Central memory CD4-positive, alpha-beta T cell (primary cell): ENCODE results near the gene LRP1.

Experiments used
- DNase-seq: peaks from one replicate; pipeline ENCODE4 v3.0.0; 2022

The LRP1 gene

GRCh38 chr12:57138526-57139272 lies 10.4 kb downstream of the LRP1 start:
- DNase-seq = no peak

- no peak for DNase-seq
Observed at GRCh38 chr12:57139796-57140649, 11.7 kb downstream of the LRP1 start.

DNA sequence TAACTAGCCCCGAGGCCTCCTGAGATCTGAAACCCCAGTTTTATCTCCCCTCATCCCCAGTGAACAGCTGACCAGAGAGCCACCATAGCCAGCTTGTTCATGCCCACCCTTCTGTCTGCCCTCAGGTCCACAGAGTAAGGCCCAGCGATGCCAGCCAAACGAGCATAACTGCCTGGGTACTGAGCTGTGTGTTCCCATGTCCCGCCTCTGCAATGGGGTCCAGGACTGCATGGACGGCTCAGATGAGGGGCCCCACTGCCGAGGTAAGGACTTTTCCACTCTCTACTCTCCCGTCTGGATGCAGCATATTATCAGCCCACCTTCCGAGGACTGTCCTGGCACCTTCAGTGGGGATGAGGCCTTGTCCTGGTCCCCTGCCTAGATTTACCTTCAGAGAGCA lies 13.0 kb downstream of the LRP1 start:
- no peak for DNase-seq

- DNase-seq = no peak
Observed at GRCh38 chr12:57142121-57142520, 13.8 kb downstream of the LRP1 start.

GRCh38 chr12:57142727-57143126 lies 14.4 kb downstream of the LRP1 start:
- DNase-seq = no peak

DNA sequence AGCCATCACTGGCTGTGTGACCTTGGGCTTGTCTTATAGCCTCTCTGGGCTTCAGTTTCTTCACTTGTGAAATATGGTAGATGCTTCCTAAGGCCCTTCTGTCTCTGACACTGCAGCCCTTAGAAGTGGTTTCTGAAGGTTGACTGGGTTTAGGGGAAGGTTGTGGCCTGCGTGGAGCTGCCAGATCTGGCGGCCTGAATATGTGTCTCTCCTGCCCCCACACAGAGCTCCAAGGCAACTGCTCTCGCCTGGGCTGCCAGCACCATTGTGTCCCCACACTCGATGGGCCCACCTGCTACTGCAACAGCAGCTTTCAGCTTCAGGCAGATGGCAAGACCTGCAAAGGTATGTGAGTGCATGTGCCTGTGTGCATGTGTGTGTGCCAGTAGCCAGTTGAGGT lies 15.2 kb downstream of the LRP1 start:
- DNase-seq = no peak

DNA sequence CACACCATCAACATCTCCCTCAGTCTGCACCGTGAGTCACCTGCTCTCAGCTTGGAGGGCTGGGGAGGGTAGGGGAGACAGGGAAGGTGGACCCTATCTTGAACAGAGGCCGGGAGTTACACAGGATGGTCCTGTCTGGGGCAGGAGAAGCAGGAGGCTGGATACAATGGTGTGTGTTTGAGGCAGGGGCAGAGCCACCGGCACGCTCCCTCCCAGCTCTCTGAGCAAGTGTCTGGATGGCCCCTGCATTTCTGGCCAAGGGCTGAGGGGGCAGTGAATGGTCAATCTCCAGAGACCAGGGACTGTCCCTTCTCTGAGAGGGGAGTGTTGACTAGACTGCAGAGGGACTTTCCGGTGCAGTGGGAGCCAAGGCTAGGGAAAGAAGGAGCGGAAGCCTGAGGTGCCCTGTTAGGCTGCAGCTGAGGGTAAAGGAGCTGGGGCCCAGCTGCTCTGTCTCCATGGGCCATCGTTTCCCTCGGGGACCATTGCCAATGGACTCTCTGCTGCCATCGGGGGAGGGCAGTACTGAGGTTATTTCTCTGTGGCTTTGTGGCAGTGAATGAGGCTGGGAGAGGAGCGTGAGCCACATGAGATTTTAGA lies 17.3 kb downstream of the LRP1 start:
- no peak for DNase-seq

- DNase-seq = no peak
Observed at GRCh38 chr12:57146092-57146491, 17.8 kb downstream of the LRP1 start.

- no peak for DNase-seq
Observed at GRCh38 chr12:57146961-57147944, 19.0 kb downstream of the LRP1 start, which contains the start of gene LRP1-AS. Gene LRP1-AS (minus strand): TSS chr12:57147619.

GRCh38 chr12:57148469-57149244 lies 20.4 kb downstream of the LRP1 start:
- no peak for DNase-seq

DNA sequence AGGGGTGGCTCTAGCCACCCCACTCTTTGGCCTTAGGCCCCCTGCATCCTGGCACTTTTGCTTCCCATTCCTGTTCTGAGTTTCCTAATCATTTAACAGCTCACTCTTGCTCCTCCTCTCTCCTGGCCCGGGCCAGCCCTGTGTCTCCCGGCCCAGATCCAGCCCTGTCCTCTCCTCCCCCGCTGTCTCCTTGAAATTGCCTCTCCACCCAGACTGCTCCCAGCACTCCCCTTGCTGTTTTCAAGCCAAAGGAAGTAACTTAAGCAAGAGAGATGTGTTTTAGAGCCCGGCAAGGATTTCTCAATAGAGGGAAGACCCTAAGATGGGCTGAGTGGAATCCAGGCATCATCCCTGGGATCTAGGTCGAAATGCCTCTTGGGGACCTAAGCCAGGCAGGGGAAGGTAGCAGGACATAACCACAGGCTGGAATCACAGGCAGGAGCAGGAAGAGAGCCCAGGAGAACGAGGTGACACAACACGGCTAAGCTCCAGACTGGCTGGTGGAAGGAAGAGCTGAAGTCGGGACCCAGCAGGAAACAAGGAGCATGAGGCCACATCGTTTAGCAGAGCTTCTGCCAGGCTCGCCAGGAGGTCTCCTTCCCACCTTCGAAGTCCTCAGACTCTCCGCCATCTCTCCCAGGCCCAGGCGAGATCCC lies 21.1 kb downstream of the LRP1 start:
- DNase-seq = no peak

DNA sequence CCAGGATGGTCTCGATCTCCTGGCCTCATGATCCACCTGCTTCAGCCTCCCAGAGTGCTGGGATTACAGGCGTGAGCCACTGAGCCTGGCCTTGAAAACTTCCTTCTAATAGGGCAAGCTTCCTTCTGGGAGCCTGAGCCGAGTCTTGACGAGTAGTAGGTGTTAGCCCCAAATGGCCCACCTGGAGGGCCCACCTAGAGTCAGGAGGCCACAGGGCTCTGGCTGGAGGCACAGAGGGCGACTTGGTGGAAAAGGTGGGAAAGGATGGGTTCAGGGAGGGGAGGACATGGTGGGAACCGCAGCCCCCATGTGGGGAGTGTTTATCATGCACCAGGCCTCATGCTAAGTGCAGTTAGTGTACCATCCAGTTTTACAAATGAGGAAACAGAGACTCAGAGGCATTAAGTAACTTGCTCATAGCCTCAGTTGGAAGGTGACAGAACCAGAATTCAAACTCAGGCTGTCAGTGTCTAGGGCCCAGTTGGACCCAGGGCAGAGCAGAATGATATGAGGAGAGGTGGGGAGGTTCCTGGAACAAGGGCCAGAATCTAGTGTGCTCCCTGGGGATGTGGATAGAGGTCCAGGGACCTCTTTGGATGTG lies 22.2 kb downstream of the LRP1 start:
- no peak for DNase-seq

DNA sequence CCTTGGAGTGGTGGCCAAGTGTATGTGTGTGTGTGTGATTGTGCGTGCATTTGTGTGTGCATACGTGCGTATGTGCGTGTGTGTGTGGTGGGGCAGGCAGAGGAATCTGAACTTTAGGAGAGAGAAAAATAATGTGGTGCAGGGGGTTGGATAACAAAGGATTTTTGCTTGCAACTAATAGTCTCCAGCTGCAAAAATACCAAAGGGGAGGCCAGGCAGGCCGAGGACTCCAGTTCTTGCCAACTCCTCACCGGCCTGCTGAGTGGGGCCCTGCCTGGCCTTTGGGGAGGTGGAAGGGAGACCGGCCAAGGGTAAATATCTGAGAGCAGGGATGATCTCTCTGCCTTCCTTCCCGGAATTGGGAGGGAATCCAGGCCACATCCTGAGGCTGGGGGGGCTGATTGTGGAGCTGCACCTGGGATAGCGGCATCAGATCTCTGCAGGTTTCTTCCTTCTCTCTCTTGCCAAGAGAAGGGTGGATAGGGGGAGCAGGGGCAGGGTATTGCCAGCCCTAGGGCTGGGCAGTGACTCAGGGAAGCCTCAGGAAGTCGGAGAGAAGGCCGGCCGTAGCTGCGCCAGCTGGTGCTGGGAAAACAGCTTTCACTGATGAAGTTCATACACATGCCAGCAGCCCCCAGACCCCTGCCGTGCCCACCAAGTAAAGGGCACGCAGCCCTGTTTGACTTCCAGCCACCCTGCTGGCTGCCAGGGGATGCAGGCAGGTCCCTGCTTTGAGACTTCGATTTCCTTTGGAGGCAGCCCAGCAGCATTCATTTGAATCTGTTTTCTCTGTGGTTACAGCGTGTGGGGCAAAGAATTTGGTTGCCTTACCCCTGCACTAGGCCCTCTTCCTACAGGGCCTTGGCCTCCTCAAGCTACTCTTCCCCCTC lies 23.7 kb downstream of the LRP1 start:
- no peak for DNase-seq

DNA sequence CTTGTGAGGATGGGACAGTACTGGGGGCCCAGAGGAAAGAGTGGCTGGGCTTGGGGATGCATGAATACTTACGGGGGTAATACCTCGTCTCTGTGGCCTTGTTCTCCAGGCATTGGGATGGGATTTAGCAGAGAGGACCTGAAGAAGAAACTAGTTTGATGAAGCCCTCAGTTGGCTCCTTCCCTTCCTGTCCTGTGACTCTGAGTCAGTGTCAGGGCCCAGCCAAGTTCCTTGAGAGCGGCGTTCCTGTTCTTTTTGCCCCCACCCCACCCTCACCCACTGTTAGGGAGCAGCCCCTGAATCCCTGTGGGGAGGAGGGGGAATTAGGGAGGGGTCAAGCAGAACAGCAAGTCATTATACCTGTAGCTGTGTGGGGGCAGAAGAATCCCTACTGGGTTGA lies 24.4 kb downstream of the LRP1 start:
- DNase-seq = no peak

DNA sequence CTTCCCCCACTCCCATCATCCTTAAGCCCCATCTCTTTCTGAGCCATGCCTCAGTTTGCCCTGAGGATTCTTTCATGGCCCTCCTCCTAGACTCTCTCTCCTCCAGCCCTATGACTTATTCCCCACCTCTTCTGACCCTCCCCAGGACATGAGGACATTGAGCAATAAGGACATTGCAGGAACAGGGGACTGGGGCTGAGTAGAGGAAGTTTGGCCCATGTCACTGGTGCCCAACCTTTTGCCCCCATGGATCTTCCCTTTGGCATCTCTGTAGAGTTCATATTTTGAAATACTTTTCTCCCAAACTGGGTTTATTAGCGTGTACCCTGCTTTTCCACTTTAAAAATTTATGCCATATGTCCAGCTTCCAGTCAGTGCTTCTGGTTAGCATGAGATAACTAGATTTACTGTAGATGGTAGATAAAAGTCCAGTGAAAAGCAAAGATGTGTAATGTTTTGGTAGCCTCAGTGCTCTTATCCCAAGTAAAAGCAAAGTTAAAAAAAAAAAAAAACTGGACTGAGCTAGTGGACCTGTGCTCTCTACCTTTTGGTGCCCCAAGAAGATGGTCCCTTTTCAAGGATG lies 25.2 kb downstream of the LRP1 start:
- no peak for DNase-seq

GRCh38 chr12:57154076-57154475 lies 25.8 kb downstream of the LRP1 start:
- no peak for DNase-seq

GRCh38 chr12:57154804-57155434 lies 26.6 kb downstream of the LRP1 start:
- DNase-seq = no peak

- no peak for DNase-seq
Observed at GRCh38 chr12:57156701-57157403, 28.6 kb downstream of the LRP1 start.
